HG03521 (cell line): Measurements from ENCODE around the gene CFAP410.
"Not testable (repeated sequence)": the region's sequence is repeated elsewhere in the genome, so short reads cannot be mapped to it uniquely, and the experiment has no call there.

Experiments used
- ATAC-seq: cut with Tn5 transposase; IDR thresholded peaks from one replicate; pipeline ENCODE4 v1.9.1; 2021; ENCODE audit warnings: mild to moderate bottlenecking, moderate library complexity; ENCODE audit not compliant: unreplicated experiment

CFAP410 gene

DNA sequence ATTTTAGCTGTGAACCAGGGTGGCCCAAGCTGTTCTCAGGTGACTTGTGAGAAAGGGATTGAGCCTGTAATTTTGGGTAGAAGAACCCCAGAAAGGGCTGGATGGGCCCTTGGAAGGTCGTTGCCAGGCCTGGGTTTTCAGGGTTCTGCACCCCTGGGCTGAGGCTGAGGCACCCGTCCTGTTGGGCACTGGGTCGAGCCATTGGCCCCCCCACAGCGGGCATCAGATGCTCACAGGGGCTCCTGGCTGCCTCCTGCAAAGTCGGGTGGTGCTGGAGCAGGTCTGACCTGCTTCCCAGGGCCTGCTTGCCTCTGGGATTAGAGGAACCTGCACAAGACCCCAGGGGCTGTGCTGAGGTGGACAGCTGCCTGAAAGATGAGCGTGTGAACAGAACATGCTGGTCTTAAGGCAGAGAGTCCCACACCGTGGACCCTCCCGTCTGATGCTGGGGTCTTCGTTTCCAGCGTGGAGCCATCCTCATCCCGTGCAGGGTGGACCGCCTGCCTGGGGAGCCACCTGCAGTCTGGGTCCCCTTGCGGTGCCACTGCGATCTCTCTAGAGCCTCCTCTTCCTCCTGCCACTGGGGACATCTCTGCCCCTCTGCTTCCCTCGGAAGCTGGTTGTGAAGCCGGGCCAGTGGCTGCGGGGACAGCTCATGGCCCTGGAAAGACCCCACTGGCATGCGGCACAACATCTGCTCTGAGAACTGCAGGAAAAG is 12.5 kb upstream of the CFAP410 start:
- ATAC-seq = no peak

DNA sequence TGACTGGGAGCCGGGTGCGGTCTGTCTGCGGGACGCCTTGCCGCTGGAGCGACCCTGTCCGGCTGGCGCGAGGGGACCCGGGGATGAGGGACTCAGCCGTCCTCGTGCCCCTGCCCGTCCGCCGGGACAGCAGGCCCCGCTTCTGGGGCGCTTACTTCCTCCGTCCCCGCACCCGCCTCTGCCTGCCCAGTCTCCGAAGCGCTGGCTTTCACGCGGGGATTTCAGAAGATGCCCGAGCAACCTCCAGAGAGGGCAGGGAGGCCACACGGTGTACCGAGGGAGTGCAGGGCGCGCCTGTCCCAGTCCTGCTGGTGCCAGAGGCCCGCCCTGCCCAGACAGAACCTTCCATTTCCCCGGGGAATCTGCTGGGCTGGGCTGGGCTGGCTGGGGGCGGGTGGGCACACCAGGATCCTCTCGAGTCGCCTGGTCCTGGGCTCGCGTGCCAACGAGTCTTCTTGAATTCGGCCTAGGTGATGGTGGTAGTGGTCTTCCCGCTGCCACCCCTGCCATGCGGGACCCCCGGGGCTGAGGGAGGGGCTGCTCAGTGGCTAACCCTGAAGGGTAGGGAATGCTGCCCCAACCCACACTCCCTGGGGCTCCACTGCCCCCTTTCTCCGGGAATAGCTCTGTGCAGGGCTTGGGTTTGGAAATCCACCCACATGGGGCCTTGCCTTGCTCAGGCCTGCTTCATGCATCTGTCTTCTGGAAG is 11.7 kb upstream of the CFAP410 start:
- no peak for ATAC-seq

- no peak for ATAC-seq
Observed at GRCh38 chr21:44349847-44350772, 10.9 kb upstream of the CFAP410 start.

- ATAC-seq = no peak
Observed at GRCh38 chr21:44349416-44349846, 10.2 kb upstream of the CFAP410 start.

DNA sequence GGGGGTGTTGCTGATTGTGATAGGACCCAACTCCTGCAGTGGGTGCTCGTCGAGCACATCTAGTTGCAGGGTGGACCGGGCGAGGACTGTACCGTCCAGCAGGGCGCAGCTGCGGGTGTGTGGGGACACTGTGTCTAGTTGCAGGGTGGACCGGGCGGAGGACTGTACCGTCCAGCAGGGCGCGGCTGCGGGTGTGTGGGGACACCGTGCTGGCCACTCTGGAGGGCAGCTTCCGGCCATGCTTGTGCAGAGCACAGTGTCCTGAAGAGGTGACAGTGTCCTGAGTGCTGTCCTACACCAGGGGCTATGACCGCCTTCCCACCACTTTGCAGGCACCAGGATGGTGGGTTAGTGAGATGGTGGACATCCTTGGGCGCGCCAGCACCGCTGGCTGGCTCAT is 9.7 kb upstream of the CFAP410 start:
- ATAC-seq = no peak

DNA sequence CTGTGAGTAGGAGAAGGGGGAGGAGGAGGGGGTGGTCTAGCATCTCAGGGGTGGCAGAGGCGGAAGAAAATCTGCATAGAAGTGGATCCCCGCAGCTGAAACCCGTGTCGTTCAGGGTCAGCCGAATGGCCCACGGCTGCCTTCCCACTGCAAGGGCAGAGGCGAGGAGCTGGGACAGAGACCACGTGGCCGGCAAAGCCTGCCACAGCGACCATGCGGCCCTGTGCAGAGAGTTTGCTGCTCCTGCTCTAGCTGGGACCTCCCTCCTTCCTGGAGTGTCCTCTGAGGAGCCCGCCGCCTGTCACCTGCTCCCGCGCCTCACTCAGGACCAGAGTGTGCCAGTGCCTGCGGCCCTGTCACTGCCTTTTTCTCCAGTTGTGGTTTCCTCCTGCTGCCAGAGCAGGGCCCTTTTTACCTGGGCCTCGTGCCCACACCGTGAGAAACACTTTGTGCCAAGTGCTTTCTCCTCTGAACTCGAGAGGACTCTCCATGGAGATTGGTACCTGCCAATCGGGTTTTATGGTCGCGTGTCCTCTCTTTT is 8.8 kb upstream of the CFAP410 start:
- ATAC-seq = no peak

DNA sequence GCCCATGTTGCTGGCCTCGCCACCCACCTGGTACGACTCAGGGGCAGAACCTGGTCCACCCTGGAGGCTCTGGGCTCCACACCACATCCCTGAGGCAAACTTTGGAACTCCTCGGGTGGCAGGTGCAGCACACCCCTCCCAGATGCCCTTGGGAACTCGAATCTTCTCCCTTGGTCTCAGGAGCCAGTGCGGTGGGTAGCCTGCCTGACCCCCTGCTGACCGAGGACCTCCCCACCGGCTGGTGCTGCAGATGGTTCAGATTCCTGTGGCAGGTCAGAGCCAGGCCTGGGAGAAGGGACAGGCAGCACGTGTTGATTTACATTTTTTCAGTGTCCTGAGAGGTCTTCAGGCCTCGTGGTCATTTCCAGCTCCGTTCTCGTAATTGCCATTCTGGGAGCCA is 6.3 kb upstream of the CFAP410 start:
- no peak for ATAC-seq

DNA sequence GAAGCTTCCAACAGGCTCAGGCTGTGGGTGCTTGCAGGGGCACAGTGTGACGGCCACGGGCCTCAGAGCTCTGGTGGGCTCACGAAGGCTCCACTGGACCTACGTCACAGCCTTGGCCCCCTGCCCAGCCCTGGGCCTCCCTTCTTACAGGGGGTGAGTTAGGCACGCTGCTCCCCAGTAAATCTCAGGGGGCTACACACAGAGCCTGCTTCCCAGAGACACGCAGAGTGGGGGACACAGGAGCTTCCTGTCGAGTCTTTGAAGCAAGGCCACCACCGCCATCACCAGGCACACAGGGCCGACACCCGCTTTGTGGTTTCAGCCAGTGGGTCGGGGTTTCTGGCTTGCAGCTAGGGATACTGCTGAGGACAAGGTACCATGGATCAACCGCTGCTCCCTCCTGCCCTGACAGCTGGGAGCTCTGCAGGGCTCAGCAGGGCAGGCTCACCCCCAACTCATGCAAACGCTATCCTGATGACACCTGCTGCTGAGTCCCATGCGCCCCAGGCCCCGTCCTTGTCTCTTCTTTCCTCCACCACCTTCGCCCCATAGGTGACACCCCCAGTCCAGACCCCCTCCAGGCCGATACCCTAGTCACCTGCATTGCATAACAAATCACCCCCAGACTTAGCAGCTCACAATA is 5.5 kb upstream of the CFAP410 start:
- ATAC-seq = no peak

GRCh38 chr21:44342981-44343380 is 3.8 kb upstream of the CFAP410 start:
- ATAC-seq = not testable (repeated sequence)

DNA sequence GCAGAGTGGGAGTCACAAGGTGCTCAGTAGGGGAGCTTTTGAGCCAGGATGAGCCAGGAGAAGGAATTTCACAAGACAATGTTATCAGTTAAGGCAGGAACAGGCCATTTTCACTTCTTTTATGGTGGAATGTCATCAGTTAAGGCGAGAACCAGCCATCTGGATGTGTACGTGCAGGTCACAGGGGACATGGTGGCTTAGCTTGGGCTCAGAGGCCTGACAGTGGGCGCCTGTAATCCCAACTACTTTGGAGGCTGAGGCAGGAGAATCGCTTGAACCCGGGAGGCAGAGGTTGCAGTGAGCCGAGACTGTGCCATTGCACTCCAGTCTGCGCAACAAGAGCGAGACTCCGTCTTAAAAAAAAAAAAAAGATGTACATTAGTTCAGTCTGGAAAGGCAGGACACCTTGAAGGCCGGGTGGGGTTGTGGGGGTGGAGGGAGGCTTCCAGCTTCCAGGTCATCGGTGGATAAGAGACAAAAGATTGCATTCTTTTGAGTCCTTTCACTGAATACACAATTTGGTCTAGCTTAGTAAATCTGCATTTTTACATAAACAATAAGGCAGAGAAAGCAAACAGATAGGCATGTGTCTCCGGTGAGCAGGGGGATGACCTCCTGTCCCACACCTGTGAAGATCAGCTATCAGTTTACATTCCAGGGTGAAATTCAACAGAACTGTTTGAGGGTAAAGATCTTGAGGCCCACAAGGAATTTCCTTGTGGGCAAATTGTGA is 2.7 kb upstream of the CFAP410 start:
- not testable (repeated sequence) for ATAC-seq

GRCh38 chr21:44337941-44338895 is 972 bp downstream of the CFAP410 start:
- no peak for ATAC-seq

- no peak for ATAC-seq
Observed at GRCh38 chr21:44337449-44337848, 1.7 kb downstream of the CFAP410 start.

DNA sequence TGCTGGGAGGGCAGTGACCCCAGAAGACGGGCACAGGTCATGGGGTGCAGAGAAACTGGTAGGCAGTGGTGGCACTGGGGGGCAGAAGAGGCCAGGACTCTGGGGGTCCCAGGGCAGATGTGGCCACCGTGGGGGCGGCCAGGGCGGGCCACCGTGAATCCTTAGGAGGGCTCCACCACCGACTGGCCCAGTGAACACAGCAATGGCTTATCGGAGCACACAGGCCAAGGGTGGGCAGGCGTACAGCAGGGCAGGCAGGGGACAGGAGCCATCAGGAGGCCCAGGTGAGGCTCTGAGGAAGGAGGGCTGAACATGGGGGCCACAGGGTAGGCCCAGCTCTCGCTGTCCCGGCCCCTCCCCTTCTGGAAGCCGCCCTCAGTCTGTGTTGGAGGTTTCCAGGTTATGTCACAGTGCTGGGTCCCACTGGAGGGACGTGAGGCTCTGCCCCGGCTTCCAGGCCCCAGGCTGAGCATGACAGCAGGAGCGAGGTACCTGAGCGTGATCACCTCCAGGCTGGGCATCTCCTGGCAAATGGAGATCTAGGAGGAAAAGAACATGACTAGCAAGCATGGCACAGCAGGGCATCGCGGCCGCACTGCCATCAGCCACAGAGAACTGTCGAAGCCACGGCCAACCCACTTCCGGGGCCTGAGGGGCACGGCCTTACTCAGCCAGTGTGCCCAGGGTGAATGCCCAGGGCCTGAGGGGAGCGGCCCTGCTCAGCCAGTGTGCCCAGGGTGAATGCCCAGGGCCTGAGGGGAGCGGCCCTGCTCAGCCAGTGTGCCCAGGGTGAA is 3.7 kb downstream of the CFAP410 start:
- no peak for ATAC-seq

DNA sequence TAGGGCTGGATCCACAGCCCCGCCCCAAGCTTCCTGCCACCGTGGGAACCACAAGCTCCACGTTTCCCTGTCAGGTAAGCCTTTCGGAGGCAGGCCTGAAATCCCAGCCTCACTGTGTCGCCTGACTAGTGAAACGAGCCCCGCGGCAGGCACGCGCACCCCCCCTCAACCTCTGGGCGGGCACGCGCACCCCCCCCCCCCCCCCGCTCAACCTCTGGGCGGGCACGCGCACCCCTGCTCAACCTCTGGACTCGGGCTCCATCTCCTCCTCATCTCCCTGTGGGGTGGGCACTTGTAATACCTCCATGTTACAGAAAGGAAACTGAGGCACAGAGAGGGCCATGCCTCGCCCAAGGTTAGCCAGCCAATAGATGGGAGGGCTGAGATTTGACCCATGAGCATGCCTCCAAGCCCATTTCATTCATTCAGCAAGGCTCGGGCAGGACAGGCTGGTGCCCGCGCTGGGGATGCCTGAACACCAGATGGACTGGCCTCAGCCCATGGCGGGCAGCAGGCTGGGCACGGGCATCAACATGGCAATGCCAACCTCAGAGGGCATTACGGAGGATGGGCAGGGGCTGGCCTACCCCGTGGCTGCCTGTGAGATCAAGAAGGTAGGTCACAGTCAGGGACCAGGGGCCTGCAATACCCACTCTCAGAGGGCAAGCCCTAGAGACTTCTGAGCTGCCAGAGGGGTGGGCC is 4.7 kb downstream of the CFAP410 start:
- no peak for ATAC-seq

- ATAC-seq = no peak
Observed at GRCh38 chr21:44333509-44334328, 5.5 kb downstream of the CFAP410 start.

- ATAC-seq = no peak
Observed at GRCh38 chr21:44332965-44333364, 6.2 kb downstream of the CFAP410 start.

- no peak for ATAC-seq
Observed at GRCh38 chr21:44332383-44332782, 6.8 kb downstream of the CFAP410 start.
